RWPE1 (cell line): ENCODE results near the gene MBTPS2.
"Not testable (repeated sequence)": the region's sequence is repeated elsewhere in the genome, so short reads cannot be mapped to it uniquely, and the experiment has no call there.

Experiments
- CTCF ChIA-PET: fragments of 350-600 bp; sonication (Branson Sonifier 250); formaldehyde crosslinking; extraction: SDS; loops from one replicate; lab custom pipeline; 2021; lab: Yijun Ruan, JAX
- POLR2A ChIA-PET: fragments of 400-600 bp; formaldehyde crosslinking; extraction: SDS; loops from one replicate; lab custom pipeline; 2020; ENCODE audit warnings: antibody characterized with exemption; ENCODE audit not compliant: low non-redundant PET; lab: Yijun Ruan, JAX
- DNase-seq: peaks from one replicate; pipeline ENCODE4 v3.0.0; 2012; ENCODE audit warnings: low spot score
- H3K27ac ChIP-seq: fragments of 450-650 bp; 2 replicates; pipeline ENCODE4 v1.5.1; 2017
- CTCF ChIP-seq: fragments of 450-650 bp; conservative IDR thresholded peaks from 2 replicates; pipeline ENCODE4 v1.5.1; 2017; ENCODE audit warnings: low read depth, mild to moderate bottlenecking

MBTPS2 gene

DNA sequence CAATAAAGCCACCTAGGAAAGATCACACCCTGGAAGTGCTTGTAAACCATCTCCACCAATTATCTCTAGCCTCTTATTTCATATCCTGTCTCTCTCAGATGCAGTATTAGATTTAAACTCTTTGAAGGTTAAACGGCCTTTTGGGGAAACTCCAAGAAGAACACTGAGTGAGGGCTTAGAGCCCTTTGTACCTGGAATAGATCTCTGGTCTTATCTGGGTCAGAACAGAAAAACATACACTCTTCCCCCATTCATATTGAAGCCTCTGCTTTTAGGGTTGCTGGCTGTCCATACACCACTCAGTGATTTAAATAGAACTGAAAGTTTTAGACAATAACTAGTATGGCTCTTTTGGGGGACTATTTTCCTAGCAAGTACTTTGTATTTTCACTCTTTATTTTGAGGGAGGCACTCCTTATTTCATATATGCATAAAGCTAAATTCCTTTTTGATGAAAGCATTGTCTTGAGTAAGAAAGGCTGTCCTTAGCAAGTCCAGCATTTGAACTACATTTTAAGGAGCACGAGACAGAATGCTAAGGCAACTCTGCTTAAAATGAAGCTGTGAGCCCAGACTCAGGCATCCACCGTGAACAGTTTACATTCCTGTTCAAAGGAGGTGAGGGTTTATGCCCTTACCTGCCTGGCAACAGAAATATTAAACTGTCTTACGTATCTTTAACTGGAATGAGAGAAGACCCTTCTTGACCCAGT, 33.8 kb downstream of the MBTPS2 start:
- POLR2A ChIA-PET, result no interaction called here
- H3K27ac ChIP-seq, result no peak overlapping the region
- DNase-seq, result no peak
- CTCF ChIA-PET, result interaction anchor here (0.7 kb wide), 3 partner anchors 14 to 32 kb away, joined by 3 to 4 read pairs (median 4); no protein-coding TSS in a partner anchor
- TF ChIP-seq CTCF, result no peak

DNA sequence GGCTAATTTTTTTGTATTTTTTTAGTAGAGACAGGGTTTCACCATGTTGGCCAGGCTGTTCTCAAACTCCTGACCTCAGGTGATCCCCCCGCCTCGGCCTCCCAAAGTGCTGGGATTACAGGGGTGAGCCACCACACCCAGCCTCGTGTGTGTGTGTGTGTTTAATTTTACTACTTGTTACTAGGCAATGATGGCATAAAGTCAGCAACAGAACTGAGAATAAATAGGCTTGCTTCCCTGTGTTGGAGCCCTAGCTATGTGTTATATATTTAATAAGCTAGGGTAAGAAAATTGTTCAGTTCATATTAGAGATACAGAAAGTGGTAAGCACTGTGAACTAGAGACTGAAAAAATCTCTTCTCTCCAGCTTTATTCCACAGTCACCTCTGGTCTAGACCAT, 34.8 kb downstream of the MBTPS2 start:
- H3K27ac ChIP-seq, DNase-seq, POLR2A ChIA-PET: not testable (repeated sequence)
- CTCF ChIA-PET, result interaction anchor here (0.7 kb wide), 1 partner anchor 13 kb away, joined by 4 read pairs; no protein-coding TSS in a partner anchor

GRCh38 chrX:21875013-21875412, 35.6 kb downstream of the MBTPS2 start:
- DNase-seq, result no peak
- ChIA-PET POLR2A (no interaction called here), CTCF (no interaction called here)
- no peak overlapping the region for H3K27ac ChIP-seq
- TF ChIP-seq CTCF, result no peak

- no peak for TF ChIP-seq CTCF
- CTCF ChIA-PET, result no interaction called here
- DNase-seq, result no peak
- POLR2A ChIA-PET, result no interaction called here
- H3K27ac ChIP-seq, result no peak overlapping the region
These were observed 42.6 kb downstream of the MBTPS2 start for GRCh38 chrX:21881881-21882574.

GRCh38 chrX:21883258-21883657, 43.8 kb downstream of the MBTPS2 start:
- CTCF ChIA-PET, result no interaction called here
- DNase-seq, result no peak
- no peak for TF ChIP-seq CTCF
- H3K27ac ChIP-seq, result no peak overlapping the region
- POLR2A ChIA-PET, result no interaction called here

DNA sequence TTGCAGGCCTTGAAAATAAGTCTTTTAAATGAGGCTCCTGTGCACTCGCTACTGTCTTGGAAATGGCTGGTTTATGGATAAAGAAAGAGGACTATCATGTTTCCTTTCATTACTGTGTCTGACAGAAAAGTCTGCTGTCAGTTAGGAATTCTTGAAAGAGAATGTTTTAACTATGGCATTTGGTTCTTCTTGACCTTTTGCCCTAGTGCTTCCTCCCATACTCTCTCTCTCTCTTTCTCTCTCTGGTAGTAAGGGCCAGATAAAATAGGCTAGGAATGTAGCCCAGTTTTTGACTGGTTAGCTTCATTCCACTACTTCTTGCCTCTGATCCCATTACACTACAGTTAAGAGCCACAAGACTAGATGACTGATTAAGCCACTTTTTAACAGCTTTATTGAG, 46.2 kb downstream of the MBTPS2 start:
- no peak overlapping the region for H3K27ac ChIP-seq
- TF ChIP-seq CTCF, result no peak
- no peak for DNase-seq
- POLR2A ChIA-PET, result no interaction called here
- CTCF ChIA-PET, result interaction anchor here (0.6 kb wide), 1 partner anchor 224 kb away, joined by 3 read pairs; no protein-coding TSS in a partner anchor

DNA sequence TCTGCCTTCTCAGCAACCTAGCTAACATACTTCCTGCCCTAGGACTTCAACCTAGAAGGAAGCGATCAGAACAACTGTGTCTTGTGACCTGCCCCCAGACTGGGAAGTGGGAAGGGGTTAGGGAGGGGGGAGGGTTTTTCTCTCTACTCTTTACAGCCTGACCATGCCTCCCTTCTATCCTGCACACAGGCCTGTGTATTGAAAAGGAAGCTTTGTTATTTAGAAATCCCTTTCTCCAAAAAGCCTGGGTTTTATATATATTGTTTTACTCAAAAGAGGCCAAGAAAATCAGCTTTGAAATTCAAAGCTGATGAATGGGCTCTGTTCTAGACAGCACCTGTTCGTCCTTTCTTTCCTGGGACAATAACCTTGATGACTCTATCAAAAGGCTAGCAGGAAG, 65.9 kb downstream of the MBTPS2 start:
- no peak for DNase-seq
- no peak for TF ChIP-seq CTCF
- ChIA-PET CTCF (interaction anchor here (0.6 kb wide), 1 partner anchor 32 kb away, joined by 4 read pairs; no protein-coding TSS in a partner anchor), POLR2A (no interaction called here)
- H3K27ac ChIP-seq, result no peak overlapping the region
